Activated naive CD8-positive, alpha-beta T cell (primary cell): ENCODE measurements around the gene ZNF503.

Experiments
- H3K27ac Mint-ChIP-seq: one replicate; pipeline ENCODE4 v1.8.0; 2021; ENCODE audit warnings: mixed read lengths
- H3K27me3 Mint-ChIP-seq: one replicate; pipeline ENCODE4 v1.8.0; 2021; ENCODE audit warnings: mixed read lengths
- H3K36me3 Mint-ChIP-seq: one replicate; pipeline ENCODE4 v1.8.0; 2021; ENCODE audit warnings: mixed read lengths
- H3K4me1 Mint-ChIP-seq: one replicate; pipeline ENCODE4 v1.8.0; 2021; ENCODE audit warnings: low read depth, mixed read lengths
- H3K4me3 Mint-ChIP-seq: one replicate; pipeline ENCODE4 v1.8.0; 2021; ENCODE audit warnings: mild to moderate bottlenecking, mixed read lengths
- H3K9me3 Mint-ChIP-seq: one replicate; pipeline ENCODE4 v1.8.0; 2021; ENCODE audit warnings: low read depth, mixed read lengths

ZNF503 gene

DNA sequence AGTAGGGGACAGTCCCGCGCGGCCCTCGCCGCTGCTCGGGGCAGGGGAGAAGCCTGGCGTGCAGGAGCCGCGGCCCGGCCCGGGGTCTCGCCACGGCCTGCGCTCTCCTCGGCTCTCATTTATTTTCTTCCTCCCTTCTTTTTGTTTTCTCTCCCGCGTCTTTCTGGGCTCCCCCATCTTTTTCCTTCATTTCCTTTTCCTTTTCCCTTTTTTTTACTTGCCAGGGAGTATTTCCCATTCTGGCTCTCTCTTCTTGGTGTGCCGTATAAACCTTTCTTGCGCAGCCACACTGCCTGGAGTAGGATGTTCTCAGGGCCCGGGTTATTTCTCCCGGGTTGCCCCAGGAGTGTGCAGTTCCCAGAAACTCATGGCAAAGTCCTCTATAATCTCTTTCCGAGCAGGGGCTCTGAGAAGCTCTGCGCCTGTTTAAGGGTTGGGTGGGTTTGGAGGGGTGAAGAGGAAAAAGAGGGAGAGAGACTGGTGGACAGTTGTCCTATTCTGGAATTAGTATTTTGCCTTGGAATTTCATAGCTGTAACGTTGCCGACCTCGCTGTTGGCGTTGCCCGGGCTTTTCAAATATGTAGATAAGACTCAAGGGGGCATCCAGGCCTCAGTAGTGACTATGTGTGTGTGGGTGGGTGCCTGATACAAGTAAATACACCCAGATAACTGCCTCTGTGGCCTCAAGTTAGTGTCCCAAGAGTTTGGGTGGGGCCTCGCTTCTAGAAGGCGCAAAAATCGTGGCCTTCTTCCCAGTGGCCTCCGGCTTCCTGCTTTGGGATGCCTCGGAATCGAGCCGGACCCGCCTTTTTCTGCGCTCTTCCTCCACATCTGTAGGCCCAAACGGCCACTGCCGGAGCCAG is 4.3 kb upstream of the ZNF503 start:
- H3K27me3 Mint-ChIP-seq: peaks cover 29% of the 10 kb centered on the region
- H3K9me3 Mint-ChIP-seq: no peaks in the 10 kb centered on the region
- H3K4me1 Mint-ChIP-seq: peaks cover 36% of the 10 kb centered on the region
- no peak overlapping the region for H3K27ac Mint-ChIP-seq
- no peak overlapping the region for H3K4me3 Mint-ChIP-seq
- no peaks in the 10 kb centered on the region for H3K36me3 Mint-ChIP-seq

DNA sequence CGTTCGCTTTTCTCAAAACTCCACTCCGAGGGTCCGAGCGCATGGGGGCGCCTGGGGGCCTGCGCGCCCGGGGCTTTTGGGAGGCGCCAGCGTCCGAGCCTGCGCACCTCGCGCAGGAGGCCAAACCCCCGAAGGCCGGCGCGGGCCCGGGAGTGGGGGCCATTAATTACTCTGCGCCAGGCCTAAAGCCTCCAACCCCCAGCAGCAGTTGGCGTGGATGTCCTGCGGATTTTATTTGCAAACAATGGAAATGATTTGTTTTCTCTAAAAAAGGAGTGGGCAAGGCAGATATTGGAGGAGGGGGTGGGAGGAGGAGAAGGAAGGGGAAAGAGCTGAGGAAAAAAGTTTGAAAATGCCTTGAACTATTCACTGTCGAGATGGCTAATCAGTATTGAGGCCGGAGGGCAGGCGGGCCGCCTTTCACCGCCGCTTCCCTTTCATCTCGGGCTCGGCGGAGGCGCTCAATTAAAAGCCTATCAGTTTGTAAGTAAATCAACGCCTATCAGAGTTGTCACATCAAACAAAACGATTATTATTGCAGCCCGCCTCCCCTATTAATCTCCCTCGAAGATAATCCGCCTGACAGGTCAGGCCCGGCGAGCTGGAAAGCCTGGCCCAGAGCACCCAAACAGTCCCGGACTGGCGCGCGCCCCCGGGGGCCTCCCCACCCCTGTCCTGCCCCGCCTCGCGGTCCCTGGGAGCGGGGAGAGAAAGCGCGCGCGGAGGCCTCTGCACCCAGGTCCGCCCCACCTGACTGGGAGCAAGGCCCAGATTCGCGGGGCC is 3.4 kb upstream of the ZNF503 start:
- Mint-ChIP-seq H3K27me3 (peaks cover 27% of the 10 kb centered on the region), H3K4me3 (no peak overlapping the region), H3K36me3 (no peaks in the 10 kb centered on the region), H3K9me3 (no peaks in the 10 kb centered on the region), H3K4me1 (peaks cover 38% of the 10 kb centered on the region), H3K27ac (no peak overlapping the region)

DNA sequence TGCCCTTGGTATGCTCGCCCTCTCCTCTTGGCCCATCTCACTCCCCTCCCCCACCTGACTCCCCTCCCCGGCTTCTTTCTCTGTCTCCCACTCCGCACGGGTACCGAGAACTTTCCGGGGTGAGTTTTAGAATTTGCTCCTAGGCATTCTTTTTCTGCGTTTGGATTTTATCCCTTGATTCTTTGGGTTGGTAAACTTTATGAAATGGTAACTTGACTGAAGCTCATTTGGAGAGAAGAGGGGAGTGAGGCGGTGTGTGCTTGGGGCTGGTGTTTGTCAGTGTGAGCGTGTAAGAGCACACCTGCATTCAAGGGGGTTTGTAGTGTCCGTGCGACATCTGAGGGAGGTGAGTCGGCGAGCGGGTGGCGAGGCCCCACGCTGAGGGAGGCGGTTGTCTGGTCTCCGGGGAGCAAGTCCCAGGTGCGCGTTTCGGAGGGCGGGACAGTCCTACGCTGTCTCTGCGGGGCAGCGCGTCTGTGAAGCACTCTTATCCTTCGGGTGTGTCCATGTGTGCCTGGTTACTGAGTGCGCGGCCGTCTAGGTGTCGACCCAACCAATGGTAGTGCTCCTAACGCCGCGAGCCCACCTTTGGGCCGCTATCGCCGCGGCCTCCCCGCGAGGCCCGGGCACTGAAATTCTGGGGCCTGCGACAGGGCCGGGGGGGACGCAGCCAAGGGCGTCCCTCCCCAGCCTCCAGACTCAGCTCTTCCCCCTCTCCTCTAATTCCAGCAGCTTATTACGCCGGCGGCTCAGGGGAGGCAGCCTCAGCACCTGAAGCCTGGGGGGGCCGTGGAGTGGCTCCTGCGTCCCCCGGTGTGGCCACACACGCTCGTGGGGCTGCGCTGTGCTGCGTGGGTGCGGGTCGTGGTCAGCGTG is 2.6 kb upstream of the ZNF503 start:
- peak overlapping the region; percentile 59 for H3K4me3 Mint-ChIP-seq

DNA sequence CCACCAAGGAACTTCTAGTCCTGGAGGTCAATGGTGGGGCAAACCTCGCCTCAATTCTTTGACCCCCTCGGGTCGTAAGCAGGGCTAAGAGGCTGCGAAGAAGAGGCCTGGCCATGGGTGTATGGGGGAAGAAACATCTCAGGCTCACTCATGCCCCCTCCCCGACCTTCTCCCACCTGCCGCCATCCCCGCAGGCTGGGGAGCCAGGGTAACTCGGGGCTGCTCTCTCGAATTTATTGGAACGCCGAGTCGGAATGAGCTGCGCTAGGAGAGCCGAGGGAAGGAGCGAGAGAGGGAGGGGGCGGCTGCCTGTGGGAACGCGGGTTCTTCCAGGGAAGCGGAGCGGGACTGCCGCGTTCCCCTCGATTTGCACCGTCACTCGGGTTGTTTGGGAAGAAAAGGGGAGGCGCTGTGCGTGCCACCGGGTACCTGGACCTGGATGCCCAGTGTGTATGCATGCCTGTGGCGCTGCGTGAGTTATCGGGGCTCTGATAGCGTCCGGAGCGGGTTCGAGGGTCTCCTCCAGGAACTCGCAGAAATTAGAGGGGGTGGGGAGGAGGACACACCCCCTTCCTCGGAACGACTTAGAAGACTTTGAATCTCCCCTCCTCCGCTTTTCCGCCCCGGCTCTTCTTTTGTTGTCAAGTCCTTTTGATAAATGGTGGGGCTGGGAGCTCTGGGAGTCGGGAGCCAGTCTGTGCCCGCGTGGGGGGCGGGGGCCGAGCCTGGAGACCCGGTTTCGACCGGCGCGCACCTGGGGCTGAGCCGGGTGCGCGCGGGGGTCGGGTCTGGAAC is 1.8 kb upstream of the ZNF503 start:
- Mint-ChIP-seq H3K36me3 (no peaks in the 10 kb centered on the region), H3K4me3 (peak overlapping the region; percentile 86), H3K27ac (no peak overlapping the region), H3K27me3 (peaks cover 24% of the 10 kb centered on the region), H3K9me3 (no peaks in the 10 kb centered on the region), H3K4me1 (peaks cover 32% of the 10 kb centered on the region)

More for the DNA sequence above, 2.6 kb upstream of the ZNF503 start:
- no peak overlapping the region for H3K27ac Mint-ChIP-seq
- peaks cover 24% of the 10 kb centered on the region for H3K27me3 Mint-ChIP-seq
- no peaks in the 10 kb centered on the region for H3K9me3 Mint-ChIP-seq
- H3K4me1 Mint-ChIP-seq: peaks cover 35% of the 10 kb centered on the region
- no peaks in the 10 kb centered on the region for H3K36me3 Mint-ChIP-seq

DNA sequence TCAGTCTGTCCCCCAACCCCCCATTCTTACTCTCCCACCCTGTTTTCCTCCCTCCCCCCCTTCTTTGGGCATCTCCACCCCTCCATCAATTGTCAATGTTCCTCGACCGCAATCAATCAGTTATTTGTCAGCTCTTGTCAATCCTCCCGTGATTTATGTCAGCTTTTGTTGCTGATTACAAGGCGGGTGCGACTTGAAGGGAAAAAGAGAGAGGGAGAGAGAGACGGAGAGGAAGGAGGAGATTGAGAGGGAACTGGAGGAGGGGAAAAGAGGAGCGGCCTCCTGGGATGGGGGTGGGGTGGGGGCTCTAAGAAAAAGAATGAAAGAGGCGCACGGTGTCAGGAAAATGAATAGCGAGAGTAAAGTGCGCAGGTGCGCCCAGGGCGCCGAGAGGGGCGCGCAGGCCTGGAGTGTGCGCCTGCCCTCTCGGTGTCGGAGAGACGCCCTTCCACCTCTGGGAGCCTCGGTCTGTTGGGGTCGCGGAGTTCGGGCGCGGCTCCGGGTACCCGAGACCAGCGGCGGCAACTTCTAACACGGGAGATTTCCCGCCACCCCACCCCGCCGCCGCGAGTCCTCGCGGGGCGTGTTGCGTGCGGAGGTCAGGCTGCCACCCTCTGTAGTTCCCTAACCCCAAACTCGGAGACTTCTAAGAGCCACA is 1.1 kb upstream of the ZNF503 start:
- Mint-ChIP-seq H3K27me3 (peaks cover 29% of the 10 kb centered on the region), H3K27ac (no peak overlapping the region)

DNA sequence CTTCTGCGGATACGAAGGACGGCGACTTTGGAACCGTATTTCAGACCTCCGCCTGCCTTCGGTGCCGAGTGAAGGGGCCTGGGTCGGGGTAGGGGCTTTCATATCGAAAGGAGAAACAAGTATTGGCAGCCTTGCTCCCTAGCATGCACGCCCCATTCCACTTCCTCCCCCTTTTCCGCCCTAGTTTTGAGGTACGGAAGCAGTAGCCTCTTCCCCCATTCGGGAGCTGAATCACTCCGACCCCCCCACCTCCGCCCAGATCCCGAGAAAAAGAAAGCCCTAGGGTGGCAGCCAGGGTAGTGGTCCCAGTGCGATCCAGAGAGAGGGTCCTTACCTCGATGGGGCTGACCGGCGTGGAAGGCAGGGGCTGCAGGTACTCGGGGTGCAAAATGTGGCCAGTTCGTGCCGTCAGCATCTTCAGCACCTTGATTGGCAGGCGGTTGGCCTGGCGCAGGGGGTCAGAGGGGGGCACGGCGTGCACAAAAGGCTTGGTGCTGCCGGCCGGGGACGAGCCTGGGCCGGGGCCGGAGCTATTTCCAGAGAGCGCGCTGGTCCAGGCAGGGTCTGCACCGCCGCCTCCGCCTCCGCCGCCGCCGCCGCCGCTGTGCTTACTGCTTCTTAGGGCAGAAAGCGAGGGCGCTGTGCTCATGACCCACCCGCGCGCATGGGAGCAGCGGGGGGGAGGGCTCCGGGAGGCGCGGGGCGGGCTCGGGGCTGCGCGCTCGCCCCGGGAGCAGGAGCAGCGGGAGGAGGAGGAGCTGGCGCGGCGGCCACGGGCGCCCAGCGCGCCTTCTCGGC is 594 bp downstream of the ZNF503 start:
- no peaks in the 10 kb centered on the region for H3K36me3 Mint-ChIP-seq
- H3K4me3 Mint-ChIP-seq: peak overlapping the region; percentile 80
- H3K27me3 Mint-ChIP-seq: peaks cover 27% of the 10 kb centered on the region
- H3K4me1 Mint-ChIP-seq: peaks cover 25% of the 10 kb centered on the region
- H3K9me3 Mint-ChIP-seq: no peaks in the 10 kb centered on the region
- H3K27ac Mint-ChIP-seq: no peak overlapping the region

More for the DNA sequence above, 1.1 kb upstream of the ZNF503 start:
- Mint-ChIP-seq H3K9me3 (no peaks in the 10 kb centered on the region), H3K36me3 (no peaks in the 10 kb centered on the region), H3K4me1 (peaks cover 28% of the 10 kb centered on the region), H3K4me3 (peak overlapping the region; percentile 86)

DNA sequence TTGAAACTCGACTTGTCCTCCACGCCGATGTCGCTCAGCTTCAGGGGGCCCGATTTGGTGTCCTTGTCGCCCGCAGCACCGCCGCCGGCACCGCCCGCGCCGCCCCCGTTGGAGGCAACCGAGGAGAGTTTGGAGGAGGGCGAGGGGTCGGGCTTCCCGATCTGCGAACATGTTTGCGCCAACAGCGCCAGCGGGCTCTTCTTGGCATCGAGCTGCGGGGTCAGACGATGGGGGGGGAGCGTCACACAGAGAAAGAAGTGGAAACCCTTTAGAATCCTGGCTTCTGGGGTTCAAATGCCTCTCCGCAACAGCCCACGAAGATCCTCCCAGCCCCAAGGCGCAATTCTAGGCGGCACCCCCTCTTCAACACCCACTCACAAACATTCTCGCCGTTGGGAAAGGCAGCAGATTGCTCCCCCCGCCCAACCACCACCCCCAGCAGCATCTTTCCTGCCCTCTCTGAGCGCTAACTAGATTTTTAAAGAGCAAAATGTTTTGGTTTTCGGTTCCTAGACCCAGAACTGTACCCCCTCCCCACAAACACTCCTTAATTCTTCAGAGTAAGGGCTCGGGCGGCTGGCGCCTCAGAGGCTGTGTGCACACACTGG is 1.3 kb downstream of the ZNF503 start:
- Mint-ChIP-seq H3K9me3 (no peaks in the 10 kb centered on the region), H3K27ac (no peak overlapping the region), H3K27me3 (peaks cover 23% of the 10 kb centered on the region), H3K4me3 (peak overlapping the region; percentile 80), H3K4me1 (peaks cover 26% of the 10 kb centered on the region), H3K36me3 (no peaks in the 10 kb centered on the region)

DNA sequence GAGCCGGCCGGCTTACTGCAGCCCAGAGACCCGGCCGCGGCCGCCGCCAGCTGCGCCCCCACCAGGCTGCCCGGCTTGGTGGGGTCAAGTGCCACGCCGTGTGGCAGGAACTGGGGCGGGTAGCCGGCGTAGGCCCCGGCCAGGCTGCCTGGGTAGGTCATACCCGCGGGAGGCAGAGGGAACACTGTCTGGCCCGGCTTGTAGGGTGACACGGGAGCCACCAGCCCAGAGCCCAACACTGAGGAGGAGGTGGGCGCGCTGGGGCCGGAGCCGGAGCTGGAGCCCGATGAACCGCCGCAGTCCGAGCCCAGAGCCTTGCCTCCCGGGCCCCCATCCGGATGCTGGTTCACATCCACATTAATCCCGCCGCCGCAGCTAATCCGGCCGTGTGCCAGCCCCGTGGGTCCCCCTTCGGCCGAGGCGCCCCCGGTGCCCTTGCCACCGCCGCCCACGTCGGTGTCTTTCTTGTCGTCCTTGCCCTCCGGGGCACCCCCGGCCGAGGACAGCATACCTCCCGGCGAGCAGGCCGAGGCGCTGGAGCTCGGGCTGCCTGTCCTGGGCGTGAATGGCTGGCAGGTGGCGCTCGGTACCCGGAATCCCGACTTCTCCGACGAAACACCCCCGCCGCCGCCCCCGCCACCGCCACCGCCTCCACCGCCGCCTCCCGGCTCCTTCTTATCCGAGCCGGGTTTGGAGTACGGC is 2.0 kb downstream of the ZNF503 start:
- Mint-ChIP-seq H3K9me3 (no peaks in the 10 kb centered on the region), H3K27me3 (peaks cover 28% of the 10 kb centered on the region), H3K4me1 (peaks cover 30% of the 10 kb centered on the region), H3K4me3 (peak overlapping the region; percentile 80), H3K27ac (no peak overlapping the region), H3K36me3 (no peaks in the 10 kb centered on the region)

DNA sequence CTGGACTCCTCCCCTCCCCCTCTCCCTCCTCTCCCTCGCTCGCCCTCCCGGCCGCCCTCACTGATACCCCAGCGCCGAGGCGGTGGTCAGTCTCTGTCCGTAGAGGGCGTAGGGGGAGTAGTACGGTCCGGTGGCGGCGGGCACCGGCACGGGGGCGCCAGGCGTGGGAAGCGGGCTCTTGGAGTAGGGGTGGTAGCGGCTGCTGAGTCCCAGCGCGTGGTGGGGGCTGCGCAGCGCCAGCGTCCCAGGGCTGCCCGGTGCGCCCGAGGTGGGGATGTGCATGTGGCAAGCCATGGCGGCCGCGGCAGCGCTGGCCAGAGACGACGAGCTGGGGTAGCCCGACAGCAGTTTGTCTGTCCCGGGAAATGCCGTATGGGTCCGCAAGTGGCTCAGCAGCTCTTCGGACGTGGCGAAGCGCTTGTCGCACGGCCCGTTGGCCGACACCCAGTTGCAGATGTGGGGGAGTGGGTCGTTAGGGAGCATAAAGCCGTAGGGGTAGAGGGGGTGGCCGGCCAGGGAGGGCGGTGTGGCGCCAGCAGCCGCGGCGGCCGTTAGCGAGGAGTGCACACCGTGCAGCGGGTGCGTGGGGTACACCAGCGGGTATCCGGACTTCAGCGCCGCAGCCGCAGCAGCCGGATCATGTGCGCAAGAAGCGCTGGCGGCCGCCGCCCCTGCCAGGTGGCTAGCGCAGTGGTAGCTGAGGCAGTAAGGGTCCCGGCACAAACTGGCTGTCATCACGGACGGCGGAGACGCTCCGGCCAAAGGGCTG is 2.7 kb downstream of the ZNF503 start:
- Mint-ChIP-seq H3K9me3 (no peaks in the 10 kb centered on the region), H3K27ac (no peak overlapping the region), H3K4me1 (peaks cover 27% of the 10 kb centered on the region), H3K27me3 (peaks cover 31% of the 10 kb centered on the region), H3K36me3 (no peaks in the 10 kb centered on the region), H3K4me3 (peak overlapping the region; percentile 54)

DNA sequence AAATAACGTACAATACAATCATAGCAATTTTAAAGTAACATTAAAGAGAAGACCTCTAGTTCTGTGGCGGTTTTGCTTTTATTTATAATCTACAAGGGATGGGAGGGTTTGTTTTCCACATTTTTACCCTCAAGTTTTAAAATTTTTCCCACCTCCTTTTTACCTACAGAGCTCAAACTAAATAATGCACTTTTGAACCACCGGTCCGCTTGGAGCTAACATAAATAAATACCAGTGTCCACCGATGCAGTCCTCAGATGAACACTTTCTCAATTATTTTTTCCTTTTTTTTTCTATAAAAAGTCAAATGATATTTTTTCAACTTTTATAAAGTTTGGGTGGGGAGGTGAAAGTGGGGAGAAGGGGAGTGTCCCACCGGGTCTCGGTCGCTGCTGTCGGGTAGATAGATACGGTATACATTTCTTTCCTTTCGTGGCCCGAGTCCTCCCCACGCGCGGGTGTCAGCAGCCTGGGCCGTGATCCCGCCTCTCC is 3.3 kb downstream of the ZNF503 start:
- Mint-ChIP-seq H3K4me1 (peaks cover 24% of the 10 kb centered on the region), H3K27me3 (peaks cover 28% of the 10 kb centered on the region), H3K36me3 (no peaks in the 10 kb centered on the region), H3K27ac (no peak overlapping the region), H3K9me3 (no peaks in the 10 kb centered on the region), H3K4me3 (no peak overlapping the region)

DNA sequence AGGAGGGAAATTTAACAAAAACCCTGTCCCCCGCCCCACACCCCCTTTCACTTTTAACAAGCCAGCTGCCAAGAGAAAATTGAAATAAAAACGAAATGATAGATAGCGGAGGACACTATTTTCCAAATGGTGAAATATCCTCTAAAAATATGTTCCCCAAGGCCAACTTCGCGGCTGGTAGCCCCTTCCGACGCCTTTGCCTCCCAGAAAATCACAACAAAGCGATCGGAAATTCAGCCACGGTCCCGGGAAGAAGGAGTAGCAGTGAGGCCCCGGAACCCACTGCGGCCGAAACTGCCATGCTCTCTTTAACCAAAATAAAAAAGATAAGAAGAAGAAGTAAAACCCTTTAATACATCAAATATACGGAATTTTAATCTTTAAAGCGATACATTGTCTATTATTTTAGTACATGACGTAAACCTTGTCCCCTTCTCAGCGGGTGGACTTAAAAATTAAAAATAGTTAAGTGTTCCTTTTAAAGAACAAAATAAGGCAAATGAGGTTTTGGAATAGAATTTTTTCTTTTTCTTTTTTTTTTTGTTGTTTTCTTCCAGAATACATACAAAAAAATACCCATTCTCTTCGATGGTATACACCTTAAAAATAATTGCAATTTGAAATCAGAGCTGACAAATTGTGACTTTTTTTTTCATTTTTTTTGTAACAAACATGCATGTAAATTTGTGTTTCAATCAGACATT is 3.9 kb downstream of the ZNF503 start:
- H3K4me1 Mint-ChIP-seq: peaks cover 18% of the 10 kb centered on the region
- H3K27ac Mint-ChIP-seq: no peak overlapping the region
- H3K4me3 Mint-ChIP-seq: no peak overlapping the region
- no peaks in the 10 kb centered on the region for H3K9me3 Mint-ChIP-seq
- peaks cover 29% of the 10 kb centered on the region for H3K27me3 Mint-ChIP-seq
- H3K36me3 Mint-ChIP-seq: no peaks in the 10 kb centered on the region
